GM21619 (cell line): Measurements from ENCODE around the gene SELENOO.

Experiments
- ATAC-seq: cut with Tn5 transposase; IDR thresholded peaks from one replicate; pipeline ENCODE4 v1.9.1; 2021; ENCODE audit not compliant: unreplicated experiment

SELENOO gene

DNA sequence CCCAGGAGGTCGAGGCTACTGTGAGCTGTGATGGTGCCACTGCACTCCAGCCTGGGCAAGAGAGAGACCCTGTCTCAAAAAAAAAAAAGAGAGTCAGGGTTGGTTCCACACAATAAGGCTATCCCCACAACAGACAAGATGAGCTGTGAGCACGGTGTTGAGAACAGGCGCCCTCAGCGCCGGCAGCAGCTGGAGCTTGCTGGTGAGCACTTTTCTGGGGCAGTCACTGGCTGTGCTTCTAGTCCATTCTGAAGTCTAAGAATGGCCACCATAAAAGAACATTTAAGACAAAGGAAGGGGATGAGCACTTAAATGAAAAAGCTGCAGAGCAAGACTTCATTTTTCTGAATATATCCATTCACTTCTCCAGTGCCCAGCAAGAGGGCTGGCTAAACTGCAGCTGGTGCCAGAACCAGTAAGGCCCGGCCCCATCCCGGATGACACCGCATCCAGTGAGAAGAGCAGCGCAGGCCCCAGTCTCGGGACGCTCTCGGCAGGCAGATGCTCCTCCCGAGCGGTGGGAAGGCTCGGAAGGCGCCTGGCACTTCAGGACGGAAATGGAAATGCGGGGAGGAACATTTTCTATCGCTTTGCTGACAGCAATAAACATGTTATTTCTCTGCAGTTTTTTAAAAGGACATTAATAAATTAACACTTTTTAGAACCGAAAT lies 31.8 kb downstream of the SELENOO start:
- no peak for ATAC-seq

DNA sequence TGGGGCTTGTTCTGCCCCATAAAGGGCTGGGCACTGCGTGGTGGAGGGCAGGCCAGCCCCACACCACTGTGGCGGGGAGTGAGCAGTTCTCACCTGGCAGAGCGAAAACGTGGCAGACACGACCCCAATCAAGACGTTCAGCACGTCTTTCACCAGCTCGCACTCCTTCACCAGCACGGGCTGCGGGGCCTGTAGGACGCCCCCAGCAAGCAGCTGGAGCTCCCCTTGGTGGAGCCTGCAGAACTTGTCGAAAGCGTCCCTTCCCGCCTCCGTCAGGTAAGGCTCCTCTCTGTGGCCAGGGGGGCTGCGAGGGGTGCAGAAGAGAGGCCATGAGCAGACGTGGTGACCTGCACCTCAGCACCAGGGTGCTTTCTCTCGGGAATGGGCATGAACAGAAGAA lies 32.4 kb downstream of the SELENOO start:
- no peak for ATAC-seq

DNA sequence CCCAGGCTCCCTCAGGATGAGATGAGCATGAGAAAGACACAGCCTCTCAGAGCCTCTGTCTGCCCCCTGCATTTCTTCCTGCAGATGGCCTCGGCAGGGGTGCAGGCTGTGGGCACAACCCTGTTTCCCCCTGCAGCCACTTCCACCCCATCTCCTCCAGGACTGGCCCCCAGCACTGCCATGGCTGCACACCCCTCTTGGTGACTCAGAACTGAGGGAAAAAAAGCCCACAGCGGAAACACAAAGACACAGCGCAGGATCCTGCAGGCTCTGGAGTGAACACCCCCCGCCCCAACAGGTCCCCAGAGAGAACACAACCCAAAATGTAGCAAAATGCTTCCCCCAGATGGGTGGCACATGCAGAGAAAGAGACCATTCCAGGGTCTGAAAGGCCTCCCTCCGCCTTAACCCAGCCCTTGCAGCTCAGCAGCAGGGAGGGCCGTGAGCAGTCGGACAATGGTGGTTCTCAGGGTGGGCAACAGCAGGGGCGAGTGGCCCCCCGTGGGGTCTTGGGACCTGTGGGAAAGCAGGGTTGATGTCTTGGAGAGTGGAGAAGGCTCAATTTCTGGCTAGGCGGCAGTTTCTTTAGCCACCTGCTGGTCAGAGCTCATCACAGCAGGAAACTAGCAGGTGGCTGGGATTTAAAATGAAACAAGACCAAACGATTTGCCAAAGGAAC lies 36.1 kb downstream of the SELENOO start:
- ATAC-seq, result no peak

DNA sequence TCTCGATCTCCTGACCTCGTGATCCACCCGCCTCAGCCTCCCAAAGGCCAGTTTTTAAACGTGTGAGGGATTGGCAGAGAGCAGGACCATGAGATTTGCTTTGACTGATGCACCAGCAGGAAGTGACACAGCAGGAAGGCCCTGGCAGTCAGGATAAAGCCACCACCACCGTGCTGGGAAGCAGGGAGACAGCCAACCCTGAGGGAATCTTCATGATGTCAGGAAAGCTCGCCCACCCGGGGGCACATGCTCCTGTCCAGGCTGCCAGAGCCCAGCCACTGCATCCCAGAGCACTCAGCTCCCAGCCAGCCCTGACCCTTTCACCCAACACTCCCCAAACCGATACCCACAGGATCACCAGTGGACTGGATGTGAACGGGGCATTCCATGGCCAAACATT lies 37.9 kb downstream of the SELENOO start:
- ATAC-seq, result no peak

DNA sequence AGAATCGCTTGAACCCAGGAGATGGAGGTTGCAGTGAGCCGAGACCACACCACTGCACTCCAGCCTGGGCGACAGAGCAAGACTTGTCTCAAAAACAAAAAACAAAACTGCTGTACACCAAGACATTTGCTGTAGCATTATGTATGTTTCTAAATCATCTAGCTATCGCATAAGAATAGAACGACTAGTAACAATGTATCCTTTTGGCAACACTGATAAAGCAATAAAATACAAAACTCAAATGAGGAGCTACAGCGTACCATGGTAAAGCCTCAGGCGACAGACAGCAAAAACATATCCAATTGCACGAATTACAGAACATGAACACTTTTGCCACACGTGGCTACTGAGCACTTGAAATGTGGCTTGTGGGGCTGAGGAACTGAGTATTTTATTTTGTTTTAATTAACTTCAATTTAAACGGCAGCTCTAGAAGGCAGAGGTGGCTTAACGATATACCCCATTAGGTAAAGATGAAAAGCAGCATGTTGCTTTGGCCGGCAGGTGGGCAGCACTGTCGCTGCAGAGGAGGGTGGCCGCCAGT lies 41.7 kb downstream of the SELENOO start:
- ATAC-seq, result no peak

DNA sequence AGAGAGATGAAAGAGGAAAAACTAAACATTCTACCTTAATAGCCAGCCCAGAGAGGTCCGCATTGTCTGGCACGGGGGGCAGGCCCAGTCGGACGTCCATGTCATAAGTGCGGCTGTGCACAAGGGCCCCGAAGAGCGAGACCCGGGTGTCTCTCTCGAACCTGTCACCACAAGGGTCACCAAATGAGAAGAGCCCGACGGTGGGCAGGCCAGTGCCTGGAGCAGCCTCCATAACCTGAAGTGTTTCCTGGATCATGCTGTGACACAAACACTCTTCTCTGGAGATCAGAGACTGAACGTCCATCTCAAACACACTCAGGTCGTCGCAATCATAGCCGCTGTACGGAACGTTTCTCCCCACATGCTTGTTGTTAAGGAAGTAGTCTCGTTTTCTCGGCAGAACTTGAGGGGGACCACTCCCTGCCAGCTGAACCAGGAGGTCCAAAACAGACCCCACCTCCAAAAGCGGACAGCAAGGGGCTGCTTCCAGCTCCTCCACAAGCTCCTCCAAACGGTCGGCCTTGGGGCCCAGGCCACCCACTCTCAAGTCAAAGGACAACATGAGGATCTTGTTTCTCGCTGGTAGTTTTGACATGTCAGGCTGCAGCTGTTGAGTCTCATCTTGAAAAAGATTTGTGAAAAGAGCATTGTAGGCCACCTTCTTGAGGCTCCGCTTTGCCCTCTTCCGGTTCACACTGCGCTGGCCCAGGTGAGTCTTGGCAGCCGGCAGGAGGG lies 43.0 kb downstream of the SELENOO start:
- ATAC-seq, result no peak

DNA sequence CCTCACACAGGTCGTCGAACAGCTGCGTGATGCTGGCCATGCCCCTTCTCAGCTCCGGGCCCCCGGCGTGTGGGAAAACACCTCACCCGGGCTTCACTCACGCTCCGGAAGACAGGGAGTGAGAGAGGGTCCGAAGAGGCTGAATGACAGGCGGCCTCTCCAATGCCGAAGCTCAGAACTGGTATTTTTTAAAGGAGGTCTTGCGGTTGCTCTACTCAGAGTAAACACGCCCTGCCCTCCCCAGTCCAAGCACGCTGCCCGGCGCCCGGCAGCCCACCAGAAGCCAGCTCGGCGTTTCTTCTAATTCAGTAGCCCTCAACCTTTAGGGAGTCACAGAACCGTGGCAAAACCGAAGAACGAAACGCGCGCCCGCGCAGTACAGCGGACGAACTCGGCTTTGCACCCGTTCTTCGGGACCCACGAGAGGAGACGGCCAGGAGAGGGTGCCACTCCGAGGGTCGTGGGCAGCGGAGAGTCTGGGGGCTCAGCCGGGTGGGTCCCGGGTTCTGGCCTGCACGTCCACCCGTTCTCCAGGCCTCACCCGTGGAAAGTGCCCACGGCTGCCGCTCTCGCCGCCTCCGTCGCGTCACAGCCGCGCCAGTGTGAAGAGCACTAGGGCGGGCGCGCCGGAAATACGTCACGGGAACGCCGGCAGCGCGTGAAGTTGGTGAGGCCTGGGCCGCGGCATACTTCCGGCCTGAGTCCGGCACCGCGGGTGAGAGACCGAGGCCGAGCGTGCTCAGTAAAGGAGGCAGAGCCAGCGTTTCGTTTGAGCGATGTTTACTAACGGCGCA lies 43.8 kb downstream of the SELENOO start, which contains the start of gene TUBGCP6:
Gene TUBGCP6 (minus strand): TSS at position 604 of the 794 bp plus-strand sequence. CDS start 564 bp downstream, at position 40.
- ATAC-seq, result peak; percentile 58

DNA sequence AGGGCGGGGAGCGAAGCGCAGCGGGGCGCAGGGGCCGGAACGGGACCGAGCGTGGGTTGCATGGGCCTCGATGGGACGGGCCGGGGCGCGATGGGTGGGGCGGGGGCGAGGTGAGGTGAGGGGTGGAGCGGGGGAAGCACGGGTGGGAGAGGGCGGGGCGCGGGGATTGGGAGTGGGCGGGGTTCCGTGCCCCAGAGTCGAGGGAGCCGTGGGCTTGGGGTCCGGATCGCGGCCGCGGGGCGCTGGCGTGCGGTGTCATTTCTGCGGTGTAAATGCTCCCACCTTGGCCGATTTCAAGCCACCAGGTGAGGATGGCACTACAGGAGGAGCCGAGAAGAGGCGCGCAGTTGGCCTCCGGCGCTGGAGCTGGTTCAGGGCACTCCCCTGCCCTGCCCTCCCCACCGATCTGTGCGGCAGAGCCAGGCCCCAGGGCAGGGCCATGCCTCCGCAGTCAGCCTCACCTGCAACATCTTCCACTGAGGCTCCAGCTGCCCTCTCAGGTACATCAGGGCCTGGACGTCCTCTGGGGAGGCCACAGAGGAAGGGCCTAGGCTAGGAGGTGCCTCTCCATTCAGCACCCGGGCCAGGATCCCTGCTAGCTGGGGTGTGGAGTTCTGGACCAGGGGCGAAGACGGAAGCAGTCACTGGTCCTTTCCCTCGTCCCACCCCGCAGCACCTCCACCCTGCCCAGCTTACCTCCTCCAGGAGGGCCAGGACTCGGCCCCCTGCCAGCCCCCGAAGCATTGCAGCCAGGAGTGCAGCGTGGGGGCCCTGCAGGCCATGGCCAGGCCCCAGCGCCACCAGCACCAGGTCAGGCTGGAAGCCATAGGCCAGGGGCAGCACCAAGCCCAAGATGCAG lies 44.6 kb downstream of the SELENOO start:
- ATAC-seq, result peak; percentile 2

DNA sequence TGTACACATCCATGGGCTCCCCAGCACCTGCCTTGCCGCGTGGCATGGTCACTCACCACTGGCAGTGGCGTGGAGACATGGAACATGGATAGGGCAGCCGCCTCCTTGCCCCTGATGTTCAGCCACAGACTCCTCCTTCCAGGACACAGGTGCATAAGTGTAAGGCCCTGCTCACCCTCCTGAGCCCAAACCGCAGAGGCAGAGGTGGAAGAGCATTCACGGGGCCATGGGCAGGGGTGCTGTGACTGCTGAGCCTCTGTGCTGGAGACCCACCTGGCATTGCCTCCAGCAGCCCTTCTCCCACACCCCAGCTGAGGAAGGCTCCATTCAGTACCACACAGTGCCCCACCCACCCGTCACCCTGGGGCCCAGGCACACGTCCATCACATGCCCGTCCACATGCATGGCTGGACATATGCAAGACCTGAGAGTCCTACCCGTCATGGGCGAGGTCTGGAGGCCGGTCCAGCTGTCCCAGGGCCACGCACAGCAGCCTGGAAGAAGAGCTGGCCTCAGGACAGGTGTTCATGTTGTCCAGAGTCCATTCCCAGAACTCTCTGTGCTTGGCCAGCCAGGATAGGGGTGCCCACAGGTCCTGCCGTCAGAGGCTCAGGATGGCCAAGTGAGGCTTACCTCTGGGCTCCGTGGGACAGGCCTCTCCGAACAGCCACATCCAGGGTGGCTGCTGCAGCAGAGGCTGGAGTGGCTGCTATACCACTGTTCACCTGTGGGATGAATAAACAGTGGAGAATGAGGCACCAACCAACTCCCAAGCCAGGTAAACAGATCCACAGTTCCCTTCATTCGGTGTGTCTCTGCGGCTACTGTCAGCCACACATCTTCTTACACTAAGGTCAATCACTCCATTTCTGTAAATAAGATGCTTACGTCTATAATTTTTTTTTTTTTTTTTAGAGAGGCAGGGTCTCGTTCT lies 45.7 kb downstream of the SELENOO start:
- ATAC-seq, result no peak

DNA sequence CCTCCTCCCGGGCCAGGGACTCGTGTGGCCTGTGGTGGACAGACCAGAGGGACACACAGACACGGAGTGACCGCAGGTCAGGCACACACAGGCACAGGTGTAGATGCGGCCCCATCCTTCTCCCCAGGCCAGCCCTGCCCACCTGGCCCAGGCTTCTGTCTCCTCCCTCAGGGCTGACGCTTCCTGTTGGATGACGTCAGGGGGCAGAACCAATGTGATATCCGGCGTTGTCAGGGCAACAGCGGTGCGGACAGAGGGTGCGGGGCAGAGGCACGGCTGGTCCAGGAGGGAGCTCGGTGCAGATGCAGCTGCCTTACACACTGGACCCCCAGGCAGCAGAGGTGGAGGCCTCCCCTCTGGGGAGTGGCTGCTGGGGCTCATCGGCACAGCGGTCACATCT lies 46.9 kb downstream of the SELENOO start:
- no peak for ATAC-seq

DNA sequence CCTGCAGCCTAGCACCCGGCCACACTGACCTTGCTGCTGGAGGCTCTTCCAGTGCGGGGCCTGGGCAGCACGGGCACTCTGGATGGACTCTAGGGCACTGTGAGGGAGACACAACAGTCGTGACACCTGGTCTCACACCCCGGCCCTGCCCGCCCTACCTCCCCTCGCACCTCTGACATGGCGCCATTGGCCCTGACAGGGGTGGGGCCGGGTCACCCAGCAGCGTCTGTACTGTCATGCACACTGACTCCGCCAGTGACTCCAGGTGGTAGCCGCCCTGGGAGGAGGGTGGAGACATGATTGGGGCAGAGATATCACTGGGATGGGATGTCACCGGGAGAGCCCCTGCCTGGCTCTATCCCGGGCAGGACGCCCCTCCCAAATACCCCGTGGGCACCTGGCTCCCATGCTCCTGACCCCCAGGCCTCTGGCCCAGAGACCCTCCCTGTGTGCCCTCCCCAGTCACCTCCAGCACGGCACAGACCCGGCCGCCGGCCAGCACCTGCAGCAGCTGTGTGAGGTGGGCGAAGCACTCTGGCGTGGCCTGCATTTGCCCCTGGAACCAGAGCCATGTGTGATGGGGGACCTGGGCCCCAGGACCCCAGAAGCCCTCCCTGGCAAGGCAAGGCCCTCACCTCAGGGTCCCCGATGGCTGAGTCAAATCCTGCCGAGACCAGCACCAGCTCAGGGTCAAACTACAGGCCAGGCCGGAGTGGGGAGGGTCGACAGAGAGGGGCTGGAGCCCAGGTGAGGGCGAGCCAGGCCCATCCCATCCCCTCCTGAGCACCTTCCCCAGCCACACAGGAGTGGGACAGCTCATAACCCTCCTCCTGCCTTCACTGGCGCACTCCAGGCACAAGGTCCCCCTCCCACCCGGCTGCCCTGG lies 47.6 kb downstream of the SELENOO start:
- ATAC-seq, result no peak

DNA sequence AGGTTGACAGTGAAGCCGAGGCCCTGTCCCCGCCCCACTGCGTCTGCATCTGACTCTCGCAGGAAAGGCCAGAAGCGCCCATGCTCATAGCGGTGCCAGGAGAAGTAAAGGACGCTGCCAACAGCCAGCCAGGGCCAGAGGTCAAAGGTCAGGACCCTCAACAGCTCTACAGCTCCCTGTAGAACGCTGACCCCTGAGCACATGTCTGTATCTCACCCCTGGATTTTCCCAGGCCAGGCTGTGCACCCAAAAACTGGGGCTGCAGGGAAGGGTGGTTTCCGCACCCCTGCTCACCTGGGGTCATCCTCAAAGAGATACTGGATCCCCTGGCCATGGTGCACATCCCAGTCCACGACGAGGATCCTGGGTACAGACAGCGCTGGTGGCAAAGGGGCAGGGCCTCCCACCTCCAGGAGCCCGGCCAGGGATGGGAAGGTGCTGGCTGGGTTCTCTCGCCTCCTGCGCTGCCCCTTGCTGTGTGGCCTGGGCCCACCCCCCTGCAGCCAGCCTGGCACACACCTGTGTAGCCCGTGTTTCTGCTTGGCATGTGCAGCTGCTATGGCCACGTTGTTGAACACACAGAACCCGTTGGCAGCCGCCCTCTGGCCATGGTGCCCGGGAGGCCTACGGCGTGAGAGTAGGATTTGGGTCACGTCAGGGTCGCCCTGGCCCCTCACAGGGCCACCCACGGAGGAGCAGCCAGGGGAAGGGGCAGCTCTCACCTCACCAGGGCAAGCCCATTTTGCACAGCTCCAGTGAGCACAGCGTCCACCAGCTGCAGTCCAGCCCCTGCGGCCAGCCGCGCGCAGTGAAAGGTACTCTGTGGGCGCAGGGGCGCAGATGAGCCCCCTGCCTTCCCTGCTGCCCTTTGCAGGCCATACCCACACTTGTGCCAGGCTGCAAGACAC lies 48.8 kb downstream of the SELENOO start:
- no peak for ATAC-seq

DNA sequence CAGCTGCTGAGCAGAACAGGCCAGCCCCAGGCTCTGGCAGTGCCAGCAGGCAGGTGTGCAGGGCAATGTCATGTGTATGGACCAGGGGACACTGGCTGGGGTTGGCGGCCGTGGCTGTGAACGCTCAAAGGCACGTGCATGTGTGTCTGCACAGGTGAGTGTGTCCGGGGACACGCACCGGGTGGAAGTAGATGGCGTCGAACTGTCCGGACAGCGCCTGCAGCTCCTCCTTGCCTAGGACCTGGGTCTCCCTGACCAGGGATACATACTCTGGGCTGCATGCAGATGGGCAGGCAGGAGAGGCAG lies 49.4 kb downstream of the SELENOO start:
- no peak for ATAC-seq

DNA sequence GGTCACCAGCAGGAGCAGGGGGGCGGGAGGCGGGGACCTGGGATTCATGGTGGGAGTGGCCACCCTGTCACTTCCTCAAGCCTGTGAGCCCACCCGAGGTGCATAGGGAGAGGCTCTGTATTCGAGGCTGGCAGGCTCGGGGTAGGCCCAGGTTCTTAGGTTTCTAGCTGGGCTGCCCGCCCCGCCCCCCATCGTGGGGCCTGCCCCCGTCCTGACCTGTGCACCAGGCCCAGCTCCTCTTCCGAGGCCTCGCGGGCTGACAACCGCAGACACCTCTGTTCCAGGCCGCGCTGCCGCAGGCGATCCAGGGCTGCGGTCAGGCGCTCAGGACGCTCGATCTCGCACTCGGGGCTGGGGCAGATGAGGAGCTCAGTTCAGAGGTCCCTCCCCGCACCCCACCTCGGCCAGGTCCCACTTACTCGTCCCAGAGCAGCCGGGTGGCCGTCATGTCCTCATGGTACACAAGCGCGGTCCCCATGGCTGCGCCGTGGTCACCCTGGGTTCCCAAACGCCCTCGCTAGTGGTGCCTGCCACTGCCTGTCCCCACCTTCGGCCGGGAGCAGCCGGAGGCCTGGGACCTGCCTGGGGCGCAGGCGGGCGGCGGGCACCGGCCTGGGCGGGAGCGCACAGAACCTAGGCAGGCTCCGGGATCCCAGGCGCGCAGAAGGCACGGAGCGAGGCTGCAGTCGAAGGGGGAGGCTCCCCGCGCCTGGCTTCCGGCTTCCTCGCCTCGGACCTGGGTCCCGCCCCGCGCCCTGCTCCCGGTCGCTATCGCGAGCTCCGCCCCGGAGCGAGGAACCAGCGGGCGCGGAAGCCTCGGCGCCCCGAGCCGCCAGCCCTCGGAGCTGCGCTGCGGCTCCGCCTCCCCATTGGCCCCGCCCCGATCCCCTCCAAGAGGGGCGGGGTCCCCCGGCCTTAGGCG lies 50.0 kb downstream of the SELENOO start, which contains the start of gene HDAC10:
Gene HDAC10 (minus strand): TSS at position 711 of the 922 bp plus-strand sequence. CDS start 233 bp downstream, at position 478.
- peak; percentile 48 for ATAC-seq

DNA sequence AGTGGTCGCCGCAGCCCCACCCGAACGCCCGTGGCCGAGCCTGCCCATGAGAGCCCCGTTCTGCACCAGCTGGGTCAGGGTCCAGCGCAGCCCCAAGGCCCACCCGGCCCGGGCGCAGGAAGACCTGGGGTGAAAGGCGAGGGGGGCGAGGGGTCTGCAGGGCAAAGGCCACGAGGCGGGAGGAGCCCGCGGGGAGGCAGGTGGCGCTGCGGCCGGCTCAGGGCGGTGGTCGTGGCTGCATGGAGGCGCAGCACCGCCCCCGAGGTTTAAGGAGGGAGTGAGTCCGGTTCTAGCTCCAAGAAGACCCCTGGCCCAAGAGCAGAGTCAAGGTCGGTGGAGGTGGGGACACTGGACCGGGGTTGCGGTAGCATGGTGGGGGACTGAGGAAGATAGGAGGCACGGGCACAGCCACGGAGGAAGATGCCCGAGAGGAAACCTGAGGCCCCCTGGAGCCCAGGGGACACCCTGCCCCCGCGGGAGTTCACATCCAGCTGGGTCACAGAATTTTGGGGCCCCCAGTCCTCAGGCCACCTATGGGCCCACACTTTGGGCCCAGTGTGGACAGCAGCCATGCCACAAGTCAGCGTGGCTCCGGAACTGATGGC lies 50.8 kb downstream of the SELENOO start:
- no peak for ATAC-seq
